ENCODE data around the gene SLC16A2. TPM values are rescaled to one million over a fixed set of nuclear protein-coding genes. Genes with fewer than 3 reads are reported as not detected.

Gene SLC16A2
- total RNA-seq, 1 donor from 2014 or later: 21.3 TPM

- H3K27me3 Mint-ChIP-seq (ENCODE audit: unreplicated experiment): no peaks in the 10 kb centered on the region
- H3K27ac Mint-ChIP-seq (ENCODE audit: unreplicated experiment): no peak overlapping the region
These were observed 4.8 kb downstream of the SLC16A2 start for GRCh38 chrX:74426071-74426470.

GRCh38 chrX:74426615-74427014, 5.3 kb downstream of the SLC16A2 start:
- H3K9me3 Mint-ChIP-seq (ENCODE audit: unreplicated experiment): no peaks in the 10 kb centered on the region
- no peaks in the 10 kb centered on the region for H3K36me3 Mint-ChIP-seq (ENCODE audit: unreplicated experiment)
- no peak for DNase-seq (ENCODE audit: extremely low spot score, unreplicated experiment)
- H3K27ac Mint-ChIP-seq (ENCODE audit: unreplicated experiment): no peak overlapping the region
- no peak for TF ChIP-seq CTCF (IDR thresholded peaks at IDR 0.05)
- H3K27me3 Mint-ChIP-seq (ENCODE audit: unreplicated experiment): no peaks in the 10 kb centered on the region
- peaks cover 17% of the 10 kb centered on the region for H3K4me1 Mint-ChIP-seq (ENCODE audit: unreplicated experiment)
- no peak overlapping the region for H3K4me3 Mint-ChIP-seq (ENCODE audit: unreplicated experiment)

More at GRCh38 chrX:74426071-74426470, 4.8 kb downstream of the SLC16A2 start:
- no peak for TF ChIP-seq CTCF (IDR thresholded peaks at IDR 0.05)
- H3K9me3 Mint-ChIP-seq (ENCODE audit: unreplicated experiment): no peaks in the 10 kb centered on the region
- peaks cover 17% of the 10 kb centered on the region for H3K4me1 Mint-ChIP-seq (ENCODE audit: unreplicated experiment)
- no peak overlapping the region for H3K4me3 Mint-ChIP-seq (ENCODE audit: unreplicated experiment)
- no peaks in the 10 kb centered on the region for H3K36me3 Mint-ChIP-seq (ENCODE audit: unreplicated experiment)
- DNase-seq (ENCODE audit: extremely low spot score, unreplicated experiment): peak; percentile 11

GRCh38 chrX:74431797-74432196, 10.5 kb downstream of the SLC16A2 start:
- Mint-ChIP-seq H3K27ac (ENCODE audit: unreplicated experiment) (no peak overlapping the region), H3K4me1 (ENCODE audit: unreplicated experiment) (peaks cover 3% of the 10 kb centered on the region), H3K27me3 (ENCODE audit: unreplicated experiment) (no peaks in the 10 kb centered on the region), H3K4me3 (ENCODE audit: unreplicated experiment) (no peak overlapping the region), H3K36me3 (ENCODE audit: unreplicated experiment) (no peaks in the 10 kb centered on the region), H3K9me3 (ENCODE audit: unreplicated experiment) (no peaks in the 10 kb centered on the region)
- no peak for TF ChIP-seq CTCF (IDR thresholded peaks at IDR 0.05)
- no peak for DNase-seq (ENCODE audit: extremely low spot score, unreplicated experiment)

GRCh38 chrX:74434336-74434735, 13.0 kb downstream of the SLC16A2 start:
- no peaks in the 10 kb centered on the region for H3K27me3 Mint-ChIP-seq (ENCODE audit: unreplicated experiment)
- no peaks in the 10 kb centered on the region for H3K36me3 Mint-ChIP-seq (ENCODE audit: unreplicated experiment)
- H3K4me3 Mint-ChIP-seq (ENCODE audit: unreplicated experiment): no peak overlapping the region
- H3K9me3 Mint-ChIP-seq (ENCODE audit: unreplicated experiment): no peaks in the 10 kb centered on the region
- TF ChIP-seq CTCF (IDR thresholded peaks at IDR 0.05): no peak
- no peak for DNase-seq (ENCODE audit: extremely low spot score, unreplicated experiment)
- H3K27ac Mint-ChIP-seq (ENCODE audit: unreplicated experiment): no peak overlapping the region
- H3K4me1 Mint-ChIP-seq (ENCODE audit: unreplicated experiment): peaks cover 3% of the 10 kb centered on the region

GRCh38 chrX:74437530-74437929, 16.2 kb downstream of the SLC16A2 start:
- Mint-ChIP-seq H3K27ac (ENCODE audit: unreplicated experiment) (no peak overlapping the region), H3K36me3 (ENCODE audit: unreplicated experiment) (no peaks in the 10 kb centered on the region), H3K4me3 (ENCODE audit: unreplicated experiment) (no peak overlapping the region), H3K9me3 (ENCODE audit: unreplicated experiment) (no peaks in the 10 kb centered on the region), H3K4me1 (ENCODE audit: unreplicated experiment) (no peaks in the 10 kb centered on the region), H3K27me3 (ENCODE audit: unreplicated experiment) (no peaks in the 10 kb centered on the region)
- TF ChIP-seq CTCF (IDR thresholded peaks at IDR 0.05): no peak
- DNase-seq (ENCODE audit: extremely low spot score, unreplicated experiment): no peak
